GM19238 (cell line): Measurements from ENCODE around the gene IFNA4.
"Not testable (repeated sequence)": the region's sequence is repeated elsewhere in the genome, so short reads cannot be mapped to it uniquely, and the experiment has no call there.

Experiments used
- DNase-seq: peaks from one replicate; pipeline ENCODE4 v3.0.0; 2011; ENCODE audit warnings: low spot score; ENCODE audit not compliant: insufficient read length

Gene IFNA4

GRCh38 chr9:21166560-21166959 lies 20.8 kb downstream of the IFNA4 start, which contains the start of gene IFNA21:
IFNA21 (minus strand) TSS chr9:21166660; CDS start chr9:21166612, 48 bp downstream.
- not testable (repeated sequence) for DNase-seq

- DNase-seq, result no peak
Measured at GRCh38 chr9:21165516-21165915, 21.9 kb downstream of the IFNA4 start.

GRCh38 chr9:21160178-21160577 lies 27.2 kb downstream of the IFNA4 start:
- DNase-seq, result no peak

- DNase-seq, result no peak
Measured at GRCh38 chr9:21155501-21155900, 31.9 kb downstream of the IFNA4 start.

GRCh38 chr9:21154018-21154608 lies 33.3 kb downstream of the IFNA4 start:
- no peak for DNase-seq

- DNase-seq, result no peak
Measured at GRCh38 chr9:21153336-21154017, 33.9 kb downstream of the IFNA4 start.

- DNase-seq, result no peak
Measured at GRCh38 chr9:21144603-21145002, 42.8 kb downstream of the IFNA4 start.

- no peak for DNase-seq
Measured at GRCh38 chr9:21141427-21141882, 45.9 kb downstream of the IFNA4 start, which contains the start of gene IFNW1. IFNW1 (minus strand) TSS chr9:21141832; CDS start chr9:21141570, 262 bp downstream.

GRCh38 chr9:21137020-21137419 lies 50.4 kb downstream of the IFNA4 start:
- DNase-seq, result no peak
